Fibroblast of lung (primary cell): Measurements from ENCODE around the gene NUDCD2. TPM values are rescaled to one million over a fixed set of nuclear protein-coding genes. Genes with fewer than 3 reads are reported as not detected.

Source experiments
- DNase-seq, 2 donors: peaks; one replicate each; pipeline versions ENCODE4 v3.0.0 to v3.0.0-alpha.2; 2010; ENCODE audit warnings: low read depth in 2 of 2
- H2AFZ ChIP-seq: 2 replicates; pipeline ENCODE4 v1.5.1; 2012; ENCODE audit warnings: low read length, control low read depth, inconsistent platforms
- H3K27ac ChIP-seq: 2 replicates; pipeline ENCODE4 v1.5.1; 2011; ENCODE audit warnings: low read length, control low read depth; ENCODE audit not compliant: insufficient read depth
- H3K27me3 ChIP-seq: 2 replicates; pipeline ENCODE4 v1.5.1; 2011; ENCODE audit warnings: mild to moderate bottlenecking, low read length; ENCODE audit not compliant: control insufficient read depth, insufficient read depth
- H3K36me3 ChIP-seq: 2 replicates; pipeline ENCODE4 v1.5.1; 2011; ENCODE audit warnings: low read length; ENCODE audit not compliant: control insufficient read depth, insufficient read depth
- H3K4me1 ChIP-seq: 2 replicates; pipeline ENCODE4 v1.5.1; 2011; ENCODE audit warnings: low read length; ENCODE audit not compliant: control insufficient read depth, insufficient read depth; ENCODE audit errors: extremely low read depth
- H3K4me2 ChIP-seq: 2 replicates; pipeline ENCODE4 v1.5.1; 2011; ENCODE audit warnings: low read length, control low read depth; ENCODE audit not compliant: insufficient read depth; ENCODE audit errors: extremely low read depth
- H3K4me3 ChIP-seq, 4 experiments: fragments of 200-600 bp in 1 of 4; sonication (generic) in 1 of 4; replicated peaks in 1 of 4; 2 replicates each; pipeline ENCODE4 v1.5.1; 2011 to 2016; ENCODE audit warnings: low read length in 4 of 4, low read depth in 3 of 4, mild to moderate bottlenecking in 3 of 4, control low read depth in 2 of 4, inconsistent platforms in 1 of 4, mixed read lengths in 1 of 4; ENCODE audit not compliant: insufficient read depth in 1 of 4; ENCODE audit errors: control extremely low read depth in 1 of 4
- H3K79me2 ChIP-seq: 2 replicates; pipeline ENCODE4 v1.5.1; 2012; ENCODE audit warnings: mild to moderate bottlenecking, low read length, inconsistent platforms; ENCODE audit not compliant: control insufficient read depth, insufficient read depth
- H3K9ac ChIP-seq: 2 replicates; pipeline ENCODE4 v1.5.1; 2011; ENCODE audit warnings: mild to moderate bottlenecking, low read length, control low read depth; ENCODE audit not compliant: insufficient read depth
- H3K9me3 ChIP-seq: 2 replicates; pipeline ENCODE4 v1.5.1; 2012; ENCODE audit warnings: low read depth, low read length; ENCODE audit not compliant: control insufficient read depth, insufficient read depth
- H4K20me1 ChIP-seq: 2 replicates; pipeline ENCODE4 v1.5.1; 2011; ENCODE audit warnings: low read length; ENCODE audit not compliant: control insufficient read depth, insufficient read depth; ENCODE audit errors: extremely low read depth
- CTCF ChIP-seq, 2 donors: IDR thresholded peaks in 1 of 2; conservative IDR thresholded peaks in 1 of 2; 1 replicate in 1 of 2; 2 replicates in 1 of 2; pipeline ENCODE4 v1.5.1; 2011 to 2012; ENCODE audit warnings: low read length in 2 of 2, control low read depth in 1 of 2, inconsistent platforms in 1 of 2, low read depth in 1 of 2, mild to moderate bottlenecking in 1 of 2
- EZH2 ChIP-seq: IDR thresholded peaks from 2 replicates; pipeline ENCODE4 v1.5.1; 2012; ENCODE audit warnings: low read length, control low read depth, mild to moderate bottlenecking; ENCODE audit errors: missing control alignments
- polyA plus RNA-seq, 2 donors: library from polyadenylated mRNA; depleted of rRNA in 1 of 2; stranded (reverse) in 1 of 2; unstranded in 1 of 2; fragments of >200 nt; gene quantifications; 2 replicates each; pipeline ENCODE4 v1.2.1, GENCODE V29; 2011 to 2012; ENCODE audit warnings: missing spikeins in 1 of 2
- total RNA-seq: library from RNA; depleted of rRNA; stranded (reverse); fragments of >200 nt; gene quantifications from 2 replicates; pipeline ENCODE4 v1.2.1, GENCODE V29; 2014

NUDCD2 gene
- total and polyA plus RNA-seq, 2 donors (not counting 1 experiment from before 2014, with no cell fraction given), result 5.9 to 7.4 TPM

- Histone ChIP-seq H4K20me1 (peaks cover 2% of the 10 kb centered on the region), H3K9ac (peak overlapping the region; percentile 94), H3K4me1 (peaks cover 11% of the 10 kb centered on the region), H3K9me3 (no peaks in the 10 kb centered on the region), H3K36me3 (no peaks in the 10 kb centered on the region), H2AFZ (no peak overlapping the region), H3K27ac (peak overlapping the region; percentile 95), H3K4me2 (peak overlapping the region; percentile 82), H3K4me3 (peak overlapping the region; percentile 84 to 99 (median 94)), H3K27me3 (no peaks in the 10 kb centered on the region), H3K79me2 (peaks cover 65% of the 10 kb centered on the region)
- DNase-seq, result peak; percentile 42 to 75
- TF ChIP-seq EZH2 (no peak), CTCF (conservative IDR thresholded peaks at IDR 0.05 in 1 of 2, IDR thresholded peaks at IDR 0.05 in 1 of 2; ENCODE audit: low read depth in 1 of 2, low read length in 2 of 2) (no peak)
Observed at GRCh38 chr5:163506726-163507125, 46.8 kb upstream of the NUDCD2 start.

GRCh38 chr5:163506095-163506457 is 46.2 kb upstream of the NUDCD2 start:
- Histone ChIP-seq H3K4me3 (peak overlapping the region; percentile 84 to 99 (median 94)), H2AFZ (no peak overlapping the region), H3K4me2 (peak overlapping the region; percentile 82), H3K27ac (peak overlapping the region; percentile 95), H3K9ac (peak overlapping the region; percentile 94), H3K4me1 (peaks cover 11% of the 10 kb centered on the region), H3K9me3 (no peaks in the 10 kb centered on the region), H3K79me2 (peaks cover 59% of the 10 kb centered on the region), H4K20me1 (peaks cover 2% of the 10 kb centered on the region), H3K27me3 (no peaks in the 10 kb centered on the region), H3K36me3 (no peaks in the 10 kb centered on the region)
- no peak for DNase-seq
- TF ChIP-seq EZH2, result no peak
- TF ChIP-seq CTCF (conservative IDR thresholded peaks at IDR 0.05 in 1 of 2, IDR thresholded peaks at IDR 0.05 in 1 of 2; ENCODE audit: low read depth in 1 of 2, low read length in 2 of 2), result no peak

- H3K36me3 ChIP-seq, result no peaks in the 10 kb centered on the region
- H3K79me2 ChIP-seq, result peaks cover 54% of the 10 kb centered on the region
- peak within 1 kb of the TSS; percentile 94 for H3K9ac ChIP-seq
- H3K9me3 ChIP-seq, result no peaks in the 10 kb centered on the region
- TF ChIP-seq EZH2 (no peak), CTCF (conservative IDR thresholded peaks at IDR 0.05 in 1 of 2, IDR thresholded peaks at IDR 0.05 in 1 of 2; ENCODE audit: low read depth in 1 of 2, low read length in 2 of 2) (peak; percentile 11 to 24)
- DNase-seq, result peak; percentile 93 to 94
- peaks cover 2% of the 10 kb centered on the region for H4K20me1 ChIP-seq
- H3K4me1 ChIP-seq, result peaks cover 11% of the 10 kb centered on the region
- peak within 1 kb of the TSS; percentile 99 for H3K4me2 ChIP-seq
- H3K4me3 ChIP-seq, result peak within 1 kb of the TSS; percentile 84 to 99 (median 94)
- H3K27ac ChIP-seq, result peak within 1 kb of the TSS; percentile 95
- peak within 1 kb of the TSS; percentile 65 for H2AFZ ChIP-seq
- H3K27me3 ChIP-seq, result no peaks in the 10 kb centered on the region
Observed at GRCh38 chr5:163505368-163506094, 45.6 kb upstream of the NUDCD2 start, which contains the start of gene MAT2B. MAT2B (plus strand) TSS chr5:163505619; CDS start chr5:163505687, 68 bp downstream.
